ENCODE data around the gene LIMK2. TPM values are rescaled to one million over a fixed set of nuclear protein-coding genes. Genes with fewer than 3 reads are reported as not detected.

Gene LIMK2
- total RNA-seq, 1 donor from 2014 or later, result 16.7 TPM

DNA sequence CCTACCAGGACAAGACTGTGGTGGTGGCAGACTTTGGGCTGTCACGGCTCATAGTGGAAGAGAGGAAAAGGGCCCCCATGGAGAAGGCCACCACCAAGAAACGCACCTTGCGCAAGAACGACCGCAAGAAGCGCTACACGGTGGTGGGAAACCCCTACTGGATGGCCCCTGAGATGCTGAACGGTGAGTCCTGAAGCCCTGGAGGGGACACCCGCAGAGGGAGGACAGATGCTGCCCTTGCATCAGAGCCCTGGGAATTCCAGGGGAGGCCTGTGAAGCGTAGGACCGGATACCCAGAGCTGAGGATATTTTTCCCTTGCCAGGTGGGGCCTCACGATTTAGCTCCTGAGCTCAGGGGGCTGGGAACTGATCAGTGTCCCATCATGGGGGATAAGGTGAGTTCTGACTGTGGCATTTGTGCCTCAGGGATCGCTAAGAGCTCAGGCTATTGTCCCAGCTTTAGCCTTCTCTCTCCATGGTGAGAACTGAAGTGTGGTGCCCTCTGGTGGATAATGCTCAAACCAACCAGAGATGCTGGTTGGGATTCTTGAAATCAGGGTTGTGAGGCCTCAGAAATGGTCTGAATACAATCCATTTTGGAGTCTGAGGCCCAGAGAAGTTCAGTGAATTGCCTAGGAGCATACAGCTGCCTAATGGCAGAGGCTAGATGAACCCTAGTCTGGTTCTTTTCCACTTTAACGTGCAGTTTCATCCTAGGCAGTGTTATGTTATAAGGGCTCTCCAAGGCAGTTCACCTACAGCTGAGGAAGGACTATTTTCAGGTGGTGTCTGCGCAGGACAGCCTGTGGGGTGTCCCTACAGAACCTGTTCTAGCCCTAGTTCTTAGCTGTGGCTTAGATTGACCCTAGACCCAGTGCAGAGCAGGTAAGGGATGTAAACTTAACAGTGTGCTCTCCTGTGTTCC is 60.7 kb downstream of the LIMK2 start:
- DNase-seq, result no peak

DNA sequence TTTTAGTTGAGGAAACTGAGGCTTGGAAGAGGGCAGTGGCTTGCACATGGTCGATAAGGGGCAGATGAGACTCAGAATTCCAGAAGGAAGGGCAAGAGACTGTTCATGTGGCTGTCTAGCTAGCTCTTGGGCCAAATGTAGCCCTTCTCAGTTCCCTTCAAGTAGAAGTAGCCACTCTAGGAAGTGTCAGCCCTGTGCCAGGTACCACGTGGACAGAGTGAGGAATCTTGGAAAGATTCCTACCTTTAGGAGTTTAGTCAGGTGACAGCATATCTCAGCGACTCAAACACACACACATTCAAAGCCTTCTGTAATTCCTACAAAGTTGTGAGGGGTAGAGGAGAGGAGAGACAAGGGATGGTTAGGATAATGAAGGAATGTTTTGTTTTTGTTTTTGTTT is 61.9 kb downstream of the LIMK2 start:
- DNase-seq, result no peak

DNA sequence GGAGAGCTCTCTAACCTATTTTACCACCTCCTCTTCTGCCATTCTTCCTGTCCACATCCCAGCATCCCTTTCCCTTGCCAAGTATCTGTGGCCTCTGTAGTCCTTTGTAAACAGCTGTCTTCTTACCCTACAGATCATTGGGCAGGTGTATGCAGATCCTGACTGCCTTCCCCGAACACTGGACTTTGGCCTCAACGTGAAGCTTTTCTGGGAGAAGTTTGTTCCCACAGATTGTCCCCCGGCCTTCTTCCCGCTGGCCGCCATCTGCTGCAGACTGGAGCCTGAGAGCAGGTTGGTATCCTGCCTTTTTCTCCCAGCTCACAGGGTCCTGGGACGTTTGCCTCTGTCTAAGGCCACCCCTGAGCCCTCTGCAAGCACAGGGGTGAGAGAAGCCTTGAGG is 62.9 kb downstream of the LIMK2 start:
- DNase-seq, result no peak

DNA sequence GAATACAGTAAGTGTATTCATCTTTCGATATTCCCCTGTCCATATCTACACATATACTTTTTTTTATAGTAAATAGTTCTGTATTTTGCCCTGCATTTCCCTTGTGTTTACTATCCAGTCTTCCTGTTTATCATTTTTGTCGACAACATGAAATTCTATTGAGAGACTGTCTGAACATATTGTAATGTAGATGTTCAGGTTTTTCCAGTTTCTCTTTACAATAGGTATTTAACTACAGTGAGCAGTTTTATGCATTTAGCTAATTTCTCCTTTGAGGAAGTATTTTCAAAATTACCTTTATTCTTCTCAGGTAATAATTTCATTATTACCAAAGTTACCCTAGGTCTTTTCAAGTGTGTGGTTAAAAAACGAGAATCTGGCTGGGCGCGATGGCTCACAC is 63.5 kb downstream of the LIMK2 start:
- DNase-seq, result no peak

DNA sequence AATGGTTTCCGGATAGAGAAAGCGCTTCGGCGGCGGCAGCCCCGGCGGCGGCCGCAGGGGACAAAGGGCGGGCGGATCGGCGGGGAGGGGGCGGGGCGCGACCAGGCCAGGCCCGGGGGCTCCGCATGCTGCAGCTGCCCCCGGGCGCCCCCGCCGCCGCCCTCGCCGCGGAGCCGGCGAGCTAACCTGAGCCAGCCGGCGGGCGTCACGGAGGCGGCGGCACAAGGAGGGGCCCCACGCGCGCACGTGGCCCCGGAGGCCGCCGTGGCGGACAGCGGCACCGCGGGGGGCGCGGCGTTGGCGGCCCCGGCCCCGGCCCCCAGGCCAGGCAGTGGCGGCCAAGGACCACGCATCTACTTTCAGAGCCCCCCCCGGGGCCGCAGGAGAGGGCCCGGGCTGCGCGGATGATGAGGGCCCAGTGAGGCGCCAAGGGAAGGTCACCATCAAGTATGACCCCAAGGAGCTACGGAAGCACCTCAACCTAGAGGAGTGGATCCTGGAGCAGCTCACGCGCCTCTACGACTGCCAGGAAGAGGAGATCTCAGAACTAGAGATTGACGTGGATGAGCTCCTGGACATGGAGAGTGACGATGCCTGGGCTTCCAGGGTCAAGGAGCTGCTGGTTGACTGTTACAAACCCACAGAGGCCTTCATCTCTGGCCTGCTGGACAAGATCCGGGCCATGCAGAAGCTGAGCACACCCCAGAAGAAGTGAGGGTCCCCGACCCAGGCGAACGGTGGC is 64.5 kb downstream of the LIMK2 start:
- no peak for DNase-seq

DNA sequence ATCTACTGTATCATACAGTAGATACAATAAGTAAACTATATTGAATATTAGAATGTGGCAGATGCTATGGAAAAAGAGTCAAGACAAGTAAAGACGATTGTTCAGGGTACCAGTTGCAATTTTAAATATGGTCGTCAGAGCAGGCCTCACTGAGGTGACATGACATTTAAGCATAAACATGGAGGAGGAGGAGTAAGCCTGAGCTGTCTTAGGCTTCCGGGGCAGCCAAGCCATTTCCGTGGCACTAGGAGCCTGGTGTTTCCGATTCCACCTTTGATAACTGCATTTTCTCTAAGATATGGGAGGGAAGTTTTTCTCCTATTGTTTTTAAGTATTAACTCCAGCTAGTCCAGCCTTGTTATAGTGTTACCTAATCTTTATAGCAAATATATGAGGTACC is 65.6 kb downstream of the LIMK2 start:
- DNase-seq, result no peak

DNA sequence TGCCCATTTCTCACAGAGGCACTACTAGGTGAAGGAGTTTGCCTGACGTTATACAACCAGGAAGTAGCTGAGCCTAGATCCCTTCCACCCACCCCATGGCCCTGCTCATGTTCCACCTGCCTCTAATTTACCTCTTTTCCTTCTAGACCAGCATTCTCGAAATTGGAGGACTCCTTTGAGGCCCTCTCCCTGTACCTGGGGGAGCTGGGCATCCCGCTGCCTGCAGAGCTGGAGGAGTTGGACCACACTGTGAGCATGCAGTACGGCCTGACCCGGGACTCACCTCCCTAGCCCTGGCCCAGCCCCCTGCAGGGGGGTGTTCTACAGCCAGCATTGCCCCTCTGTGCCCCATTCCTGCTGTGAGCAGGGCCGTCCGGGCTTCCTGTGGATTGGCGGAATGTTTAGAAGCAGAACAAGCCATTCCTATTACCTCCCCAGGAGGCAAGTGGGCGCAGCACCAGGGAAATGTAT is 66.1 kb downstream of the LIMK2 start:
- DNase-seq, result no peak

DNA sequence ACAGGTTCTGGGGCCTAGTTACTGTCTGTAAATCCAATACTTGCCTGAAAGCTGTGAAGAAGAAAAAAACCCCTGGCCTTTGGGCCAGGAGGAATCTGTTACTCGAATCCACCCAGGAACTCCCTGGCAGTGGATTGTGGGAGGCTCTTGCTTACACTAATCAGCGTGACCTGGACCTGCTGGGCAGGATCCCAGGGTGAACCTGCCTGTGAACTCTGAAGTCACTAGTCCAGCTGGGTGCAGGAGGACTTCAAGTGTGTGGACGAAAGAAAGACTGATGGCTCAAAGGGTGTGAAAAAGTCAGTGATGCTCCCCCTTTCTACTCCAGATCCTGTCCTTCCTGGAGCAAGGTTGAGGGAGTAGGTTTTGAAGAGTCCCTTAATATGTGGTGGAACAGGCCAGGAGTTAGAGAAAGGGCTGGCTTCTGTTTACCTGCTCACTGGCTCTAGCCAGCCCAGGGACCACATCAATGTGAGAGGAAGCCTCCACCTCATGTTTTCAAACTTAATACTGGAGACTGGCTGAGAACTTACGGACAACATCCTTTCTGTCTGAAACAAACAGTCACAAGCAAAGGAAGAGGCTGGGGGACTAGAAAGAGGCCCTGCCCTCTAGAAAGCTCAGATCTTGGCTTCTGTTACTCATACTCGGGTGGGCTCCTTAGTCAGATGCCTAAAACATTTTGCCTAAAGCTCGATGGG is 66.7 kb downstream of the LIMK2 start:
- no peak for DNase-seq

DNA sequence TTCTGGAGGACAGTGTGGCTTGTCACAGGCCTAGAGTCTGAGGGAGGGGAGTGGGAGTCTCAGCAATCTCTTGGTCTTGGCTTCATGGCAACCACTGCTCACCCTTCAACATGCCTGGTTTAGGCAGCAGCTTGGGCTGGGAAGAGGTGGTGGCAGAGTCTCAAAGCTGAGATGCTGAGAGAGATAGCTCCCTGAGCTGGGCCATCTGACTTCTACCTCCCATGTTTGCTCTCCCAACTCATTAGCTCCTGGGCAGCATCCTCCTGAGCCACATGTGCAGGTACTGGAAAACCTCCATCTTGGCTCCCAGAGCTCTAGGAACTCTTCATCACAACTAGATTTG is 67.2 kb downstream of the LIMK2 start:
- DNase-seq, result no peak

DNA sequence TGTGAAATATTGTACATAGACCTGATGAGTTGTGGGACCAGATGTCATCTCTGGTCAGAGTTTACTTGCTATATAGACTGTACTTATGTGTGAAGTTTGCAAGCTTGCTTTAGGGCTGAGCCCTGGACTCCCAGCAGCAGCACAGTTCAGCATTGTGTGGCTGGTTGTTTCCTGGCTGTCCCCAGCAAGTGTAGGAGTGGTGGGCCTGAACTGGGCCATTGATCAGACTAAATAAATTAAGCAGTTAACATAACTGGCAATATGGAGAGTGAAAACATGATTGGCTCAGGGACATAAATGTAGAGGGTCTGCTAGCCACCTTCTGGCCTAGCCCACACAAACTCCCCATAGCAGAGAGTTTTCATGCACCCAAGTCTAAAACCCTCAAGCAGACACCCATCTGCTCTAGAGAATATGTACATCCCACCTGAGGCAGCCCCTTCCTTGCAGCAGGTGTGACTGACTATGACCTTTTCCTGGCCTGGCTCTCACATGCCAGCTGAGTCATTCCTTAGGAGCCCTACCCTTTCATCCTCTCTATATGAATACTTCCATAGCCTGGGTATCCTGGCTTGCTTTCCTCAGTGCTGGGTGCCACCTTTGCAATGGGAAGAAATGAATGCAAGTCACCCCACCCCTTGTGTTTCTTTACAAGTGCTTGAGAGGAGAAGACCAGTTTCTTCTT is 67.9 kb downstream of the LIMK2 start:
- no peak for DNase-seq

DNA sequence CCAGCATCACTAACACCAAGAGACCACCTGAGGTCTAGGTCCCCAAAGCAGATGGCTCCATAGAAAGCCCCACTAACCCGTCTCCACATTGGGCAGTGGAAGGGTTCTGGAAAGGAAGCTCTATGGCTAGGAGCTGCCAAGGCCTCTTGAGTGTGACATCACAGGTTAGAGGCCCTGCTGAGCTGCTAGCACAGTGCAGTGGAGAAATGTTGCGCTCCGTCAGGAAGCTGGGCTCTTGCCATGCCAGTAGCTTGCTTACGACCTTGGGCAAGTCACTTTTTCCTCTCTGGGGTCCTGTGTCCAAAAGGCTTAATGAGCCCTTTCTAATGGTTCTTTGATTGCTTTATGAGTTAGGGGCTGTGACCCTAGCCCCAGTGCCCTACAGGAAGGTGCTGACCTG is 69.6 kb downstream of the LIMK2 start:
- DNase-seq, result no peak

DNA sequence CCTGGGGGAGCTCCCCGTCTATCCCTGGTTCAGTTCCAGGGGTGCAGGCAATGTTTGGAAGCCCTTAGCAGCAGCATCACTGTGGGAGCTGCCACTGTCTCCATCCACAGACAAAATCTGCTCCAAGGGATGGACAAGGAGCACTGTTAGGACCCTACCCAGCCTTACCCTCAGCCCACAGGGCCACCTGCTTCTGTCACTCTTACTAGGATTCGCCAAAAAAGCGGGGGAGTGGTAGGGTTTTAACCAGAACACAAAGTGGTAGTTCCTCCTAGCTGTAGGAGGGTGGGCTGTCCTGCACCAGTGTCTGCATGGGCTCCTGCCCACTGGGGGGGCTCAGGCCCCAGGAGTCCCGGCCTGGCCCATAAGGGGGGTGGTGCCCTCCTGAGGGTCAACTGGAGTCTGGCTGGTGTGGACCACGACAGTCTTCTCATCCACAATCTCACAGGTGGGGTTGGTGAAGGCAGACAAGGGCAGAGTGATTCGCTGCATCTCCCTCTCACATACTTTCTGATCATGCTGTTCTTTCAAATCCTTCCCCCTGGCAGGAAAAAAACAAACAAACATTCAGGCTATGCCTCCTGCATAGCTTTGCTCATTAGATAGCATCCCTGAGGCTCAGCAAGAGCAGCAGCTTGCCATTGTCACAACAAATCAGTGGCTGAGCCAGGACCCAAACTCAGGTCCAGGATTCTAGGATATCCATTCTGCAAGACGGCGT is 70.8 kb downstream of the LIMK2 start:
- DNase-seq, result no peak

DNA sequence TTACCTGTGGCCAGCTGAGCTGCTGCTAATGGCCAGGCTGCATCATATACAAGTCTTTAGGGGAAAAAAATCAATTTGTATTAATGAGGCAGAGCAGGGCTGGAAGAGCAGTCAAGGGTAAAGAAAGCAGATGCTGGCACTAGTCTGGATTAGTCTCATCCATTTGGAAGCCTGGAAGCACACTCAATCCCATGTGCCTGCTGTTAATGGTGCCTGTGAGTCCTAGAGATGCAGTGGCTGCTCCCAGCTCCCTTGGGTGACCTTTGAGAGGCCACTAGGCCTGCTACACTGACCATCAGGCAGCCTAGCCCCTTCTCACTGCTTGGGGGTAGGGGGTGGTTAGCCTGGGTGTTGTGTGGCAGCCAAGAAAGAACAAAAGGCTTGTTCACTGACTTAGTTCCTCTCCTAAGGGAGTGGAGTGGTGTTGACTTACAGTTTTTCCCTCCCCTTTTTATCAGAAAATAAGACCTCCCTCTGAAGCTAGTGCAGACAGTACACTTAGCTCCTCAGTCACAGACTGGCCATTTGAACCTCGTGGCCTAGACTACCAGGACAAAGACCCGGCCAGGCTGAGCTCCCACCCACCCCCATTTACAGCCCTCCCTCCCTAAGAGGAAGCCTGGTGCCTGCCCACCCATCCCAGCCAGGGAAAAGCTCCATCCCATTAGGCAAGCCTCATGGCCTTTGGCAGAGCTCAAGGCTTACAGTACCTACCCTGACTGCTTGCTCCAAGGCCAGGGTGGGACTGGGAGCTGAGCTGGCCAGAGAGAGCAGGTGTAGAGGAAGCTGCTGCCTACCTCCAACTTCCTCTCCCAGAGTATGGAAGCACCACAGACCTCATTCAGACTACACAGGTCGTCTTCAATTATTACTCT is 72.4 kb downstream of the LIMK2 start:
- DNase-seq, result no peak

DNA sequence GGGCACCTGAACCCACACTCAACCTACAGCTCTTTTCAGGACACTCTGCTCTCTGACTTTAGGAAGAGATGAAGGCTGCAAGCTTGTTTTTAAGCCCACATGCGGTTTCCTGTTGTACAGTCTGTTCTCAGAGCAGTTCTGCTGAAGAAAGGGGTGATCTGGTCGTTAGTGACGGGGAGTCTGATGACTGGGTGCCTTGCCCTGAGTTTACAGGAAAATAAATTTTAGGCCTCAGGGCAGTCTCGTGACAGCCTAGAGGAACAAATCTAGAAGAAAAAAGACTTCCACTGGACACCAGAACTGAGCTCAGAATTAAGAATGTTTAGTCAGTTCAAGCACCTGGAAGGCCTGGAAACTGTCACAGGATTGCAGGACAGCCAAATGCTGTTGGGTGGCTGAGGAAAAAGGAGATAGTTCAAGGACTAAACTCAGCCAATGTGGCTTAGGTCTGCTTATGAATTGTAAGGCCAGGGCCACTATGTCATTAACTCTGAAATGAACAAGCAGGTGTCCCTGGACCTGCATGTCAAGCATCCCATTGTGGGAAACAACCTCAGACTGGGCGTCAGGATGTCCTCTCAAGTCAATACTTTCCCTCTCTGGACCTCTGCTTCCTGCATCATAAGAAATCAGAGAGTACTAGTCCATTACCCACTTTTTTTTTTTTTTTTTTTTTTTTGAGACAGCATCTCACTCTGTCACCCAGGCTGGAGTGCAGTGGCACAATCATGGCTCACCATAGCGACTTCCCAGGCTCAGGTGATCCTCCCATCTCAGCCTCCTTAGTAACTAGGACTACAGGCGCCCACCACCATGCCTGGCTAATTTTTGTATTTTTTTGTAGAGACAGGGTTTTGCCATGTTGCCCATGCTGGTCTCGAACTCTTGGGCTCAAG is 74.5 kb downstream of the LIMK2 start:
- DNase-seq, result no peak

DNA sequence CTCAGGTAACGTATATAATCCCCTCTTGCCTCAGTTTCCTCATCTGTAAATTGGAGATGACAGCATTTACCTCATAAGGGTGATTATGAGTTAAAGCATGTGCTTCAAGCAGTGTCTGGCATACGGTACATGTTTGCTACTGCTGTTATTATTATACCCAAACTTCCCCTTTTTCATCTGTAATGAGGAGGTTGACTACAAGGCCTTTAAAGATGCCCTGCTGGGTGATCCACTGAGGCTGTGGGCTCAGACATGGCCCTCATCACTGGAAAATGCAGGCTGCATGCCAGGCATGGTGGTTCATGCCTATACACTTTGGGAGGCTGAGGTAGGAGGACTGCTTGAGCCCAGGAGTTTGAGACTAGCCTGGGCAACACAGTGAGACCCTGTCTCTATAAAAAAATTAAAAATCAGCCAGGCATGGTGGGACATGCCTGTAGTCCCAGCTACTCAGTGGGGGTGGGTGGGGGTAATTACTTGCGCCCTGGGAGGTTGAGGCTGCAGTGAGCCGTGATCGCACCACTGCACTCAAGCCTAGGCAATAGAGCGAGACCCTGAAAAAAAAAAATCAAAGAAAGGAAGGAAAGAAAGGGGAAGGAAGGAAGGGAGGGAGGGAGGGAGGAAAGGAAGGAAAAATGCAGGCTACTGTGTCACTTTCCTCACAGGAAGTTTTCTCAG is 75.9 kb downstream of the LIMK2 start:
- no peak for DNase-seq

DNA sequence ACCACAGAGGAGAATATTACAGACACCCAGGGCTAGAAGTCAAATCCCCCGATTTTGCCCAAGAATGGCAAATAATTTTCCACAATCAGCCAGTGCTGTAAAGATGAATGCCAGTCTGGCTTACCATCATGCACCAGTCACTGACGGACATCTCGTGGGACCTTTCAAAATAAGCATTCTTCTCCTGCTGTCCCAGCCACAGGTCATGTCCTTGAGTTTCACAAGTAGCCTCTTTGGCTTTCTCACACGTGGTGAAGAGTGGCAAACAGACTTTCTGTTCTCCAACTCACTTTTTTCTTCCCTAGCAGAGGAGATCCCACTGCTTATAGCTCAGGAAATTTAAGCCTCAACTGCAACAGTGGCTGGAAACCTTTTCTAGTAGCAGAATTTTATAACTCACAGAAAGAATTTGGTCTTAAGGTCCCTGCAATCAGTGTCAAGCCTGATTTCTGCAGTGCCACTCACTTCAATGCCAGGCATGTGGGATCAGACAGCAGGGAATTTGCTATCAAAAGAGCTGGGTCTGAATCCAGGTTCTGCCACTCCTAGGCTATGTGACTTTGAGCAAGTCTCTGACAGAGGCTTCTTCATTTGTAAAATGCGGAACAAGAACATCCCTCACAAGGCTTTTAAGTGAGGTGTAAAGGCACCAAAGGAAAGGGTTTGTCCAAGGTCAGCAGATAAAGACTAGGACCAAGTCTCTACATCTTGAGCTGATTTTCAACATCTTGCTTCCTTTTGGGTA is 76.6 kb downstream of the LIMK2 start:
- DNase-seq, result no peak

DNA sequence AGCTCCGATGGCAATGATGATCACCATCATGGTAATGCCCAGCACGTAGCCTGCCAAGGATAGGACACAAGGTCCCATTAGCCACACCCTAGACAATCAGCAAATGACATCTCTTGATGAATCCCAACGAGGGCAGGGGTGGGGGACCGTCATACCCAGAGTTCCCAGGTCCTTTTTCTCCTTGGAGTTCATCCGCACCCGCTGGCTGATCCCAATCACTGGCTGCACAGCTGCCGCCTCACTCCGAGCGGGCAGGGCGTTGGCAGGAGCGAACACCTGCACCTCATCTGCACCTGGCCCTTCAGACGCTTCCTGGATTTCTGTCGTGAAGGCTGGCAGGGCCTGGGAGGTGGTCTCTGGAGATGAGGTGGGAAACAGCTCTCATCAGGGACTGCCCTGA is 77.2 kb downstream of the LIMK2 start:
- DNase-seq, result no peak

Data from occipital lobe (tissue), 2 donors.